Measurements from ENCODE around the gene VTN. TPM values are rescaled to one million over a fixed set of nuclear protein-coding genes. Genes with fewer than 3 reads are reported as not detected.
A peak's percentile ranks its signal among the peaks of the same experiment; 100 is the strongest.

The VTN gene
- total and polyA plus RNA-seq, 11 donors: 16.9 to 120 (median 65.3) TPM

GRCh38 chr17:28406473-28406814 is 36.3 kb upstream of the VTN start:
- Histone ChIP-seq H3K27ac (peak overlapping the region in 4 of 12 donors; percentile 39 to 71 (median 48)), H3K27me3 (no peaks in the 10 kb centered on the region), H3K4me1 (peaks cover 0 to 47% (median 9%) of the 10 kb centered on the region in 12 donors), H3K36me3 (peaks cover 0 to 19% (median 7%) of the 10 kb centered on the region in 9 donors), H3K9me3 (no peaks in the 10 kb centered on the region), H3K4me3 (peak overlapping the region; percentile 58 to 88 (median 70))
- WGBS, 4 donors: 18 to 24% (median 22%) methylated on average over 9 of the region's 9 CpGs
- intact Hi-C loops (cut with DNase I): no loop called here
- TF ChIP-seq POLR2A (IDR thresholded peaks at IDR 0.05) (no peak), CTCF (IDR thresholded peaks at IDR 0.05) (no peak)
- ATAC-seq (peak in 2 of 4 donors; percentile 5 to 24), DNase-seq (no peak)

- Histone ChIP-seq H3K4me3 (peak within 1 kb of the TSS; percentile 58 to 88 (median 70)), H3K27ac (peak within 1 kb of the TSS in 9 of 12 donors; percentile 9 to 71 (median 42)), H3K9me3 (no peaks in the 10 kb centered on the region), H3K36me3 (peaks cover 0 to 23% (median 7%) of the 10 kb centered on the region in 9 donors), H3K4me1 (peaks cover 0 to 53% (median 9%) of the 10 kb centered on the region in 12 donors), H3K27me3 (no peaks in the 10 kb centered on the region)
- no peak for TF ChIP-seq CTCF (IDR thresholded peaks at IDR 0.05)
- TF ChIP-seq POLR2A (IDR thresholded peaks at IDR 0.05): peak in 1 of 2 donors; percentile 12
- peak in 3 of 4 donors; percentile 68 to 87 (median 81) for ATAC-seq
- intact Hi-C loops (cut with DNase I): no loop called here
- peak; percentile 59 to 83 (median 67) for DNase-seq
- WGBS, 4 donors: 1 to 2% (median 1%) methylated on average over 52 to 70 of the region's 70 CpGs
Measured at GRCh38 chr17:28405632-28406472, 35.7 kb upstream of the VTN start, which contains the start of gene SLC46A1. TSS of gene SLC46A1 (minus strand) at chr17:28406212. CDS start at chr17:28406114, 98 bp downstream.

- DNase-seq: no peak
- Histone ChIP-seq H3K27me3 (no peaks in the 10 kb centered on the region), H3K9me3 (no peaks in the 10 kb centered on the region), H3K36me3 (peaks cover 0 to 28% (median 14%) of the 10 kb centered on the region in 9 donors), H3K27ac (peak overlapping the region in 6 of 12 donors; percentile 9 to 71 (median 48)), H3K4me3 (peak overlapping the region; percentile 58 to 88 (median 70)), H3K4me1 (peaks cover 0 to 53% (median 9%) of the 10 kb centered on the region in 12 donors)
- intact Hi-C loops (cut with DNase I): no loop called here
- no peak for TF ChIP-seq CTCF (IDR thresholded peaks at IDR 0.05)
- TF ChIP-seq POLR2A (IDR thresholded peaks at IDR 0.05): no peak
- 55 to 64% (median 59%) methylated on average over 20 to 33 of the region's 33 CpGs for WGBS, 4 donors
- ATAC-seq: peak in 2 of 4 donors; percentile 10 to 22
Measured at GRCh38 chr17:28404812-28405570, 34.9 kb upstream of the VTN start.

- DNase-seq: no peak
- intact Hi-C loops (cut with DNase I): no loop called here
Measured at GRCh38 chr17:28404461-28404811, 34.3 kb upstream of the VTN start.

More at GRCh38 chr17:28404461-28404811, 34.3 kb upstream of the VTN start:
- 88 to 99% (median 93%) methylated on average over 5 of the region's 5 CpGs for WGBS, 4 donors
- H3K36me3 ChIP-seq: peaks cover 0 to 28% (median 14%) of the 10 kb centered on the region in 9 donors
- TF ChIP-seq CTCF (IDR thresholded peaks at IDR 0.05): no peak
- TF ChIP-seq POLR2A (IDR thresholded peaks at IDR 0.05): no peak
- no peaks in the 10 kb centered on the region for H3K27me3 ChIP-seq
- H3K4me3 ChIP-seq: peak overlapping the region in 4 of 12 donors; percentile 70 to 80 (median 76)
- no peak for ATAC-seq
- peak overlapping the region in 2 of 12 donors; percentile 62 to 71 for H3K27ac ChIP-seq
- no peaks in the 10 kb centered on the region for H3K9me3 ChIP-seq
- peaks cover 0 to 55% (median 9%) of the 10 kb centered on the region in 12 donors for H3K4me1 ChIP-seq
